Measurements from ENCODE around the gene GPSM3. TPM values are rescaled to one million over a fixed set of nuclear protein-coding genes. Genes with fewer than 3 reads are reported as not detected.

Gene GPSM3
- total and polyA plus RNA-seq, 2 experiments from 2014 or later = 14.5 to 18.0 TPM

DNA sequence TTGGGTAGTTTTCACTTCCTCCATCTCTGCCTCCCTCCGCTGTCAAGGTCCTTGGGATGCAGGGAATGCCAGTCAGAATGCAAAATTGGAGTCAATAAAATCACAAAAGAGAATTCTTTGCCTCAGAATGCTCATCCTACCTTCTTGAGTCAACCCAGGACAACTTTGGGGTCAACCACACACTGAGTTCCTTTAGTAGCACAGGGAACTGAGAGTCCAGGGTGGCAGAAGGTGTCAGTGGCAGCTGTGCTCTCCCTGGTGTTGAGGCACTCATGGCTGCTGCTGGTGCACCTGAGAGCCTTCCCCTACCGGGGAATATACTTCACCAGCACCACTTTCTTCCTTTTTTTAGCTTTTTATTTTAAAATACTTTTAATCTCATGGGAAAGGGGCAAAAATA is 32.3 kb upstream of the GPSM3 start:
- H3K4me3 ChIP-seq = no peak overlapping the region
- TF ChIP-seq, protein P1, sequence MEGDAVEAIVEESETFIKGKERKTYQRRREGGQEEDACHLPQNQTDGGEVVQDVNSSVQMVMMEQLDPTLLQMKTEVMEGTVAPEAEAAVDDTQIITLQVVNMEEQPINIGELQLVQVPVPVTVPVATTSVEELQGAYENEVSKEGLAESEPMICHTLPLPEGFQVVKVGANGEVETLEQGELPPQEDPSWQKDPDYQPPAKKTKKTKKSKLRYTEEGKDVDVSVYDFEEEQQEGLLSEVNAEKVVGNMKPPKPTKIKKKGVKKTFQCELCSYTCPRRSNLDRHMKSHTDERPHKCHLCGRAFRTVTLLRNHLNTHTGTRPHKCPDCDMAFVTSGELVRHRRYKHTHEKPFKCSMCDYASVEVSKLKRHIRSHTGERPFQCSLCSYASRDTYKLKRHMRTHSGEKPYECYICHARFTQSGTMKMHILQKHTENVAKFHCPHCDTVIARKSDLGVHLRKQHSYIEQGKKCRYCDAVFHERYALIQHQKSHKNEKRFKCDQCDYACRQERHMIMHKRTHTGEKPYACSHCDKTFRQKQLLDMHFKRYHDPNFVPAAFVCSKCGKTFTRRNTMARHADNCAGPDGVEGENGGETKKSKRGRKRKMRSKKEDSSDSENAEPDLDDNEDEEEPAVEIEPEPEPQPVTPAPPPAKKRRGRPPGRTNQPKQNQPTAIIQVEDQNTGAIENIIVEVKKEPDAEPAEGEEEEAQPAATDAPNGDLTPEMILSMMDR (IDR thresholded peaks at IDR 0.05; ENCODE audit: low read depth, low read length) = no peak
- no peak for DNase-seq (ENCODE audit: low read depth in 1 of 2, low spot score in 1 of 2)
- no peaks in the 10 kb centered on the region for H3K9me3 ChIP-seq (ENCODE audit: low read depth)
- H3K36me3 ChIP-seq = no peaks in the 10 kb centered on the region
- no peak overlapping the region for H3K27ac ChIP-seq
- H3K4me1 ChIP-seq (ENCODE audit: low read depth) = no peaks in the 10 kb centered on the region
- H3K27me3 ChIP-seq = no peaks in the 10 kb centered on the region

GRCh38 chr6:32223258-32224235 is 31.1 kb upstream of the GPSM3 start, which contains the start of gene NOTCH4:
NOTCH4 (minus strand) TSS chr6:32224067; CDS start chr6:32223928, 139 bp downstream.
- no peaks in the 10 kb centered on the region for H3K9me3 ChIP-seq (ENCODE audit: low read depth)
- H3K36me3 ChIP-seq = no peaks in the 10 kb centered on the region
- TF ChIP-seq, protein P1 (IDR thresholded peaks at IDR 0.05; ENCODE audit: low read depth, low read length) = no peak
- H3K27ac ChIP-seq = no peak within 1 kb of the TSS
- H3K4me1 ChIP-seq (ENCODE audit: low read depth) = no peaks in the 10 kb centered on the region
- H3K27me3 ChIP-seq = no peaks in the 10 kb centered on the region
- DNase-seq (ENCODE audit: low read depth in 1 of 2, low spot score in 1 of 2) = no peak
- H3K4me3 ChIP-seq = no peak within 1 kb of the TSS

- DNase-seq (ENCODE audit: low read depth in 1 of 2, low spot score in 1 of 2) = no peak
- Histone ChIP-seq H3K9me3 (ENCODE audit: low read depth) (no peaks in the 10 kb centered on the region), H3K27me3 (no peaks in the 10 kb centered on the region), H3K36me3 (no peaks in the 10 kb centered on the region), H3K4me3 (no peak overlapping the region), H3K27ac (no peak overlapping the region), H3K4me1 (ENCODE audit: low read depth) (no peaks in the 10 kb centered on the region)
- TF ChIP-seq, protein P1 (IDR thresholded peaks at IDR 0.05; ENCODE audit: low read depth, low read length) = no peak
Observed at GRCh38 chr6:32222333-32223230, 30.1 kb upstream of the GPSM3 start.

DNA sequence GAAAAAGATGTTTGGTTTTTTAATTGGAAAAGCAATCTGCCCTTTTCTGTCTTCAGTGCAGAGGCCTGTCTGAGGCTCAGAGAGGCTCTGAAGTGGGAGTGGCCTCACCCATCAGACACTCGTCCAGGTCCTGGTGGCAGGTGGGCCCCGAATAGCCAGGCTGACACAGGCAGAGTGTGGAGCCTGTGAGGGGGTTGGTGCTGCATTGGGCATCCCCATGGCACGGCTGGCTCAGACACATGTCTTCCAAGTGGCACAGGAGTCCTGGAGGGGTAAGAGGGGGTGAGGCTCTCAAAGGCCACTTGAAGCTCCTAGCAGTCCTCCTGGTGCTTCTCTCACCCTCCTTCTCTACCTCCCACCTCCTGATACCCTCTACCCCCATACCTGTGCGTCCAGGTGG is 27.6 kb upstream of the GPSM3 start:
- H3K4me3 ChIP-seq = no peak overlapping the region
- no peak overlapping the region for H3K27ac ChIP-seq
- no peak for DNase-seq (ENCODE audit: low read depth in 1 of 2, low spot score in 1 of 2)
- no peaks in the 10 kb centered on the region for H3K4me1 ChIP-seq (ENCODE audit: low read depth)
- TF ChIP-seq, protein P1 (IDR thresholded peaks at IDR 0.05; ENCODE audit: low read depth, low read length) = no peak
- no peaks in the 10 kb centered on the region for H3K9me3 ChIP-seq (ENCODE audit: low read depth)
- no peaks in the 10 kb centered on the region for H3K27me3 ChIP-seq
- H3K36me3 ChIP-seq = no peaks in the 10 kb centered on the region

- DNase-seq (ENCODE audit: low read depth in 1 of 2, low spot score in 1 of 2) = no peak
- Histone ChIP-seq H3K4me3 (no peak overlapping the region), H3K36me3 (no peaks in the 10 kb centered on the region), H3K4me1 (ENCODE audit: low read depth) (no peaks in the 10 kb centered on the region), H3K27ac (no peak overlapping the region), H3K9me3 (ENCODE audit: low read depth) (no peaks in the 10 kb centered on the region), H3K27me3 (no peaks in the 10 kb centered on the region)
- TF ChIP-seq, protein P1 (IDR thresholded peaks at IDR 0.05; ENCODE audit: low read depth, low read length) = no peak
Observed at GRCh38 chr6:32218167-32218566, 25.7 kb upstream of the GPSM3 start.

Measured in cardiac muscle cell (in vitro differentiated cells and primary cell).